H1 (cell line): ENCODE data around the gene PPA2. TPM values are rescaled to one million over a fixed set of nuclear protein-coding genes. Genes with fewer than 3 reads are reported as not detected.

ENCODE experiments used
- CTCF ChIA-PET: fragments of 300-600 bp; sonication (Branson Sonifier 250); formaldehyde crosslinking; loops from one replicate; lab custom pipeline; 2021; ENCODE audit not compliant: partially characterized antibody; lab: Charles Lee
- POLR2A ChIA-PET: fragments of 300-600 bp; sonication (Branson Sonifier 250); formaldehyde crosslinking; loops from one replicate; lab custom pipeline; 2021; ENCODE audit warnings: inconsistent platforms; ENCODE audit not compliant: partially characterized antibody; lab: Charles Lee
- DNase-seq, 2 experiments: peaks; one replicate each; pipeline versions ENCODE4 v3.0.0 to v3.0.0-alpha.2; 2010 to 2022; ENCODE audit warnings: low spot score in 2 of 2, low read depth in 1 of 2, mixed read lengths in 1 of 2
- FAIRE-seq: peaks from 2 replicates; lab custom pipeline; 2011; peaks lifted over from hg19 to GRCh38; lab: Jason Lieb, UNC
- H2AFZ ChIP-seq: 2 replicates; pipeline ENCODE4 v1.8.1; 2012; ENCODE audit warnings: low read length, inconsistent platforms
- H2AK5ac ChIP-seq: 2 replicates; pipeline ENCODE4 v1.6.1; 2013; ENCODE audit warnings: low read depth, low read length
- H2BK120ac ChIP-seq: replicated peaks from 2 replicates; pipeline ENCODE3; 2013; ENCODE audit warnings: low read depth, low read length, inconsistent platforms
- H2BK12ac ChIP-seq: 2 replicates; pipeline ENCODE4 v1.6.1; 2013; ENCODE audit warnings: low read depth, low read length
- H2BK15ac ChIP-seq: 2 replicates; pipeline ENCODE4 v1.6.1; 2013; ENCODE audit warnings: low read length
- H2BK20ac ChIP-seq: 2 replicates; pipeline ENCODE4 v1.6.1; 2013; ENCODE audit warnings: low read length
- H2BK5ac ChIP-seq: 2 replicates; pipeline ENCODE4 v1.6.1; 2013; ENCODE audit warnings: low read depth, low read length
- H3K14ac ChIP-seq: 2 replicates; pipeline ENCODE4 v1.6.1; 2013; ENCODE audit warnings: inconsistent platforms; ENCODE audit not compliant: insufficient read length
- H3K18ac ChIP-seq: 2 replicates; pipeline ENCODE4 v1.6.1; 2013; ENCODE audit warnings: low read length; ENCODE audit errors: extremely low read depth
- H3K23ac ChIP-seq: 2 replicates; pipeline ENCODE4 v1.6.1; 2013; ENCODE audit warnings: inconsistent platforms; ENCODE audit not compliant: insufficient read length
- H3K23me2 ChIP-seq: 2 replicates; pipeline ENCODE4 v1.6.1; 2013; ENCODE audit warnings: low read depth, low read length
- H3K27ac ChIP-seq: 2 replicates; pipeline ENCODE4 v1.6.1; 2011; ENCODE audit warnings: low read depth, low read length, inconsistent platforms
- H3K27me3 ChIP-seq, 4 experiments: replicated peaks in 1 of 4; 1 replicate in 1 of 4; 2 replicates in 3 of 4; pipeline versions ENCODE4 v1.6.1 to v1.8.1; 2011 to 2013; ENCODE audit warnings: low read length in 3 of 4, mild to moderate bottlenecking in 3 of 4, inconsistent platforms in 2 of 4, mixed read lengths in 2 of 4, moderate library complexity in 1 of 4; ENCODE audit not compliant: control insufficient read depth in 3 of 4, insufficient read depth in 3 of 4; ENCODE audit errors: extremely low read depth in 1 of 4
- H3K36me3 ChIP-seq, 4 experiments: 2 replicates each; pipeline versions ENCODE4 v1.6.1 to v1.8.1; 2011 to 2013; ENCODE audit warnings: mild to moderate bottlenecking in 4 of 4, low read length in 3 of 4, moderate library complexity in 2 of 4, control low read depth in 1 of 4, inconsistent platforms in 1 of 4; ENCODE audit not compliant: insufficient read depth in 4 of 4, control insufficient read depth in 2 of 4
- H3K4ac ChIP-seq: replicated peaks from 2 replicates; pipeline ENCODE3; 2013; ENCODE audit warnings: low read length, low read depth, mixed read lengths, inconsistent platforms; ENCODE audit not compliant: insufficient read length
- H3K4me1 ChIP-seq, 4 experiments: replicated peaks in 1 of 4; 1 replicate in 1 of 4; 2 replicates in 3 of 4; pipeline versions ENCODE4 v1.6.1 to v1.8.1; 2011 to 2013; ENCODE audit warnings: low read length in 3 of 4, inconsistent platforms in 2 of 4, mixed read lengths in 1 of 4; ENCODE audit not compliant: insufficient read depth in 4 of 4, control insufficient read depth in 3 of 4
- H3K4me2 ChIP-seq, 2 experiments: 2 replicates each; pipeline versions ENCODE4 v1.6.1 to v1.8.1; 2011 to 2013; ENCODE audit warnings: low read depth in 2 of 2, low read length in 2 of 2, control low read depth in 1 of 2, inconsistent platforms in 1 of 2, mild to moderate bottlenecking in 1 of 2; ENCODE audit not compliant: insufficient read depth in 1 of 2
- H3K4me3 ChIP-seq, 4 experiments: fragments of 200-600, 300-600 bp in 1 of 4; sonication (generic), shearing (Covaris generic), sonication (Bioruptor Twin) in 1 of 4; 2 replicates each; pipeline versions ENCODE4 v1.5.1 to v1.8.1; 2011 to 2016; ENCODE audit warnings: low read length in 4 of 4, low read depth in 3 of 4, control low read depth in 2 of 4, inconsistent platforms in 2 of 4, mild to moderate bottlenecking in 2 of 4, mixed read lengths in 1 of 4, moderate library complexity in 1 of 4; ENCODE audit not compliant: insufficient read depth in 2 of 4; ENCODE audit errors: extremely low read depth in 1 of 4
- H3K56ac ChIP-seq: replicated peaks from 2 replicates; pipeline ENCODE3; 2013; ENCODE audit warnings: low read depth, mild to moderate bottlenecking, mixed read lengths, low read length, inconsistent platforms; ENCODE audit not compliant: insufficient read length
- H3K79me1 ChIP-seq: 2 replicates; pipeline ENCODE4 v1.6.1; 2013; ENCODE audit warnings: low read depth, low read length, control low read depth
- H3K79me2 ChIP-seq, 2 experiments: 2 replicates each; pipeline versions ENCODE4 v1.6.1 to v1.8.1; 2012 to 2013; ENCODE audit warnings: low read length in 2 of 2, mild to moderate bottlenecking in 2 of 2, inconsistent platforms in 1 of 2; ENCODE audit not compliant: insufficient read depth in 2 of 2, control insufficient read depth in 1 of 2
- H3K9ac ChIP-seq, 4 experiments: replicated peaks in 1 of 4; 1 replicate in 1 of 4; 2 replicates in 3 of 4; pipeline versions ENCODE4 v1.6.1 to v1.8.1; 2011 to 2013; ENCODE audit warnings: low read depth in 3 of 4, low read length in 3 of 4, control low read depth in 2 of 4, mild to moderate bottlenecking in 2 of 4, moderate library complexity in 2 of 4, inconsistent platforms in 1 of 4; ENCODE audit errors: extremely low read depth in 1 of 4
- H3K9me3 ChIP-seq, 2 experiments: 2 replicates each; pipeline versions ENCODE4 v1.6.1 to v1.8.1; 2012 to 2013; ENCODE audit warnings: mild to moderate bottlenecking in 2 of 2, moderate library complexity in 2 of 2, control low read depth in 1 of 2, inconsistent platforms in 1 of 2, low read depth in 1 of 2, low read length in 1 of 2, mixed read lengths in 1 of 2; ENCODE audit not compliant: insufficient read depth in 2 of 2
- H4K20me1 ChIP-seq, 2 experiments: replicated peaks in 1 of 2; 2 replicates each; pipeline versions ENCODE3 to v1.8.1; 2011 to 2013; ENCODE audit warnings: inconsistent platforms in 2 of 2, low read length in 2 of 2, mild to moderate bottlenecking in 1 of 2; ENCODE audit not compliant: insufficient read depth in 2 of 2, control insufficient read depth in 1 of 2
- H4K5ac ChIP-seq: 2 replicates; pipeline ENCODE4 v1.6.1; 2013; ENCODE audit warnings: low read length, low read depth, mixed read lengths, inconsistent platforms; ENCODE audit not compliant: insufficient read length
- H4K8ac ChIP-seq: 2 replicates; pipeline ENCODE4 v1.8.0; 2013; ENCODE audit warnings: mild to moderate bottlenecking, moderate library complexity, low read length, inconsistent platforms; ENCODE audit not compliant: insufficient read depth; ENCODE audit errors: extremely low read depth
- H4K91ac ChIP-seq: replicated peaks from 2 replicates; pipeline ENCODE3; 2013; ENCODE audit warnings: low read length, mixed read lengths, inconsistent platforms; ENCODE audit not compliant: insufficient read length
- RNF2 ChIP-seq: fragments of 200-900, 300-1000 bp; sonication (generic); IDR thresholded peaks from 2 replicates; pipeline ENCODE4 v1.7.1; 2016; ENCODE audit warnings: borderline replicate concordance, low read depth, mild to moderate bottlenecking, antibody characterized with exemption, low read length; ENCODE audit not compliant: poor library complexity, severe bottlenecking; ENCODE audit errors: missing control alignments
- SAP30 ChIP-seq: fragments of 300-600 bp; sonication (generic); IDR thresholded peaks from 2 replicates; pipeline ENCODE4 v1.7.1; 2012; ENCODE audit warnings: low read length, moderate library complexity, mild to moderate bottlenecking, inconsistent platforms; ENCODE audit not compliant: insufficient read depth, insufficient replicate concordance
- WGBS, 2 experiments: shearing (Covaris generic) in 1 of 2; methylation state at CpG; one replicate each; pipeline versions ENCODE4 v1.1.6 to v1.1.7; 2013 to 2015; ENCODE audit warnings: low lambda C conversion rate in 2 of 2, mixed read lengths in 2 of 2, inconsistent platforms in 1 of 2, low coverage in 1 of 2, missing lambda C conversion rate in 1 of 2; ENCODE audit not compliant: insufficient replicate concordance in 2 of 2, insufficient coverage in 1 of 2, insufficient read length in 1 of 2; ENCODE audit errors: extremely low coverage in 1 of 2, missing lambda C conversion rate in 1 of 2; 5-methylcytosine and 5-hydroxymethylcytosine counted together
- polyA plus RNA-seq, 7 experiments: library from polyadenylated mRNA; depleted of rRNA in 3 of 7; stranded (reverse) in 5 of 7; unstranded in 2 of 7; fragments of >200 nt in 5 of 7; fragments of 200-250 nt in 2 of 7; gene quantifications; 1 replicate in 5 of 7; 2 replicates in 1 of 7; 4 replicates in 1 of 7; pipeline versions ENCODE4 v1.2.1 to v1.2.3, GENCODE V29; 2011 to 2013; ENCODE audit warnings: missing spikeins in 2 of 7, mixed read lengths in 2 of 7
- total RNA-seq: library from RNA; stranded (reverse); fragmentation: NEBNext Ultra II Directional; extraction: Animal tissue kit (Norgen Biotek cat#: 25700); gene quantifications from 2 replicates; pipeline ENCODE4 v1.2.1, GENCODE V29; 2021
- TF ChIP-seq, protein P1 (sequence below): IDR thresholded peaks from 2 replicates; pipeline ENCODE4 v1.6.1; 2012; ENCODE audit warnings: low read length, inconsistent platforms
- TF ChIP-seq, protein P2 (sequence below): IDR thresholded peaks from 2 replicates; pipeline ENCODE4 v1.6.1; 2011; ENCODE audit warnings: low read depth, mild to moderate bottlenecking, low read length; ENCODE audit not compliant: insufficient read depth

The PPA2 gene
- total and polyA plus RNA-seq, 2 of the 8 experiments (the other 6 are each of a cell fraction or from before 2014, with no cell fraction given) = 24.9 to 62.7 TPM

DNA sequence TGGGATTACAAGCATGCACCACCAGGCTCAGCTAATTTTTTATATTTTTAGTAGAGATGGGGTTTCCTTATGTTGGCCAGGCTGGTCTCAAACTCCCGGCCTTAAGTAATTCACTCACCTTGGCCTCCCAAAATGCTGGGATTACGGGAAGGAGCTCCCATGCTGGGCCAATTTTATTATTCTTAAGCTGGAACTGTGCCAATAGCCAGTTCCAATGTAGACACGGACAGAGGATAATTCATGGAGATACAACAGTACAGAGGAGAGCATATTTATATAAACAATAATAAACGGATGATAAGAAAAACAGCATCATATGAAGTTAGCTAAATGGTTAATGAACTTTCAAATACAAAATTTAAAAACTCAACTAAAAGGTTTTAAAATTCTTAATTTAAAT, 87.8 kb downstream of the PPA2 start:
- ChIA-PET CTCF (interaction anchor here (0.7 to 1.3 kb wide), 2 partner anchors 122 to 246 kb away, joined by 3 to 4 read pairs; no protein-coding TSS in a partner anchor), POLR2A (no interaction called here)
- Histone ChIP-seq H3K9ac (no peak overlapping the region), H3K18ac (no peak overlapping the region), H3K23me2 (no peaks in the 10 kb centered on the region), H2BK20ac (no peak overlapping the region), H3K23ac (no peak overlapping the region), H3K4me3 (no peak overlapping the region), H2AK5ac (no peak overlapping the region), H3K9me3 (no peaks in the 10 kb centered on the region), H2BK5ac (no peak overlapping the region), H3K27ac (no peak overlapping the region), H3K4ac (no peak overlapping the region), H2BK15ac (no peak overlapping the region), H3K4me1 (no peaks in the 10 kb centered on the region), H2BK12ac (no peak overlapping the region), H3K79me2 (no peaks in the 10 kb centered on the region), H4K91ac (no peak overlapping the region), H3K14ac (no peak overlapping the region), H4K5ac (no peak overlapping the region), H3K79me1 (no peaks in the 10 kb centered on the region), H3K4me2 (no peak overlapping the region), H4K8ac (no peak overlapping the region), H3K27me3 (no peaks in the 10 kb centered on the region), H3K36me3 (no peaks in the 10 kb centered on the region; a peak in 2 of 8 replicates), H3K56ac (no peak overlapping the region), H4K20me1 (no peaks in the 10 kb centered on the region), H2AFZ (no peak overlapping the region), H2BK120ac (no peak overlapping the region)
- FAIRE-seq (no peak), DNase-seq (no peak)
- TF ChIP-seq SAP30 (no peak), RNF2 (no peak)
- TF ChIP-seq, protein P1, sequence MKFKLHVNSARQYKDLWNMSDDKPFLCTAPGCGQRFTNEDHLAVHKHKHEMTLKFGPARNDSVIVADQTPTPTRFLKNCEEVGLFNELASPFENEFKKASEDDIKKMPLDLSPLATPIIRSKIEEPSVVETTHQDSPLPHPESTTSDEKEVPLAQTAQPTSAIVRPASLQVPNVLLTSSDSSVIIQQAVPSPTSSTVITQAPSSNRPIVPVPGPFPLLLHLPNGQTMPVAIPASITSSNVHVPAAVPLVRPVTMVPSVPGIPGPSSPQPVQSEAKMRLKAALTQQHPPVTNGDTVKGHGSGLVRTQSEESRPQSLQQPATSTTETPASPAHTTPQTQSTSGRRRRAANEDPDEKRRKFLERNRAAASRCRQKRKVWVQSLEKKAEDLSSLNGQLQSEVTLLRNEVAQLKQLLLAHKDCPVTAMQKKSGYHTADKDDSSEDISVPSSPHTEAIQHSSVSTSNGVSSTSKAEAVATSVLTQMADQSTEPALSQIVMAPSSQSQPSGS = no peak
- TF ChIP-seq, protein P2, sequence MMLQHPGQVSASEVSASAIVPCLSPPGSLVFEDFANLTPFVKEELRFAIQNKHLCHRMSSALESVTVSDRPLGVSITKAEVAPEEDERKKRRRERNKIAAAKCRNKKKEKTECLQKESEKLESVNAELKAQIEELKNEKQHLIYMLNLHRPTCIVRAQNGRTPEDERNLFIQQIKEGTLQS = no peak
- 93% methylated on average over 4 of the region's 4 CpGs; no CpG with 5 or more reads in 1 of the 2 experiments for WGBS, 2 experiments
